Stimulated activated CD8-positive, alpha-beta memory T cell treated with anti-CD3 and anti-CD28 coated beads, Interleukin-7, amount 100 ng/mL, for 4 hours (primary cell): ENCODE results near the gene SRSF9.
"Not testable (repeated sequence)": the region's sequence is repeated elsewhere in the genome, so short reads cannot be mapped to it uniquely, and the experiment has no call there.

Experiments used
- DNase-seq, 2 donors: peaks; one replicate each; pipeline ENCODE4 v3.0.0-alpha.2; 2020; ENCODE audit warnings: low read depth in 2 of 2

Gene SRSF9

DNA sequence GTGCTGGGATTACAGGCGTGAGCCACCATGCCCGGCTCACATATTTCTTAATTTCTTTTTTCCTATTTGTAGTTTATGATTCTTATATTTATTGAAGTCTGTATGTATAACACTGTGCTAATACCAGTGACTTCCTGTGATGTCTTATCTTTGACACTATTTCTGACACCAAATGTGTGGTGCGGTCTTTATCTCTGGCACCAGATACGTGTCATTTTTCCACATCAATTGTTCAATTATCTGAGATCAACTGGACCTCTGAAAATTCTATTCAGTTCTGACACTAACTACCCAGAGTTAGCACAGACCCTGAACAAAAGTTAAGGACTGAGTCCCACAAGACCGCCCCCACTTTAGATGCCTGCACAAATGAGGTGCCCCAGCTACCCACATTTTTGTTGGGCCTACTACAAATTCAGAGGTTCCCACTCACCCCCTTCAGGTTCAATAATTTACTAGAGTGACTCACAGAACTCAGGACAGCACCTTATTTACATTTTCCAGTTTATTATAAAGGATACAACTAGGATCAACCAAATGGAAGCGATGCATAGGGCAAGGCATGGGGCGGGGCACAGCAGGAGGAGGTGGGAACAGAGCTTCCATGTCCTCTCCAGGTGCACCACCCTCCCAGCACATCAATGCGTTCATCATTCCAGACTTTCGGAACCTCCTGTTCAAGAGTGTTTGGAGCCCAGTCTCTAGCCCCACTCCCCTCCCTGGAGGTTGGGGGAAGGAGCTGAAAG lies 11.6 kb upstream of the SRSF9 start:
- peak in 1 of 2 donors; percentile 5 for DNase-seq

DNA sequence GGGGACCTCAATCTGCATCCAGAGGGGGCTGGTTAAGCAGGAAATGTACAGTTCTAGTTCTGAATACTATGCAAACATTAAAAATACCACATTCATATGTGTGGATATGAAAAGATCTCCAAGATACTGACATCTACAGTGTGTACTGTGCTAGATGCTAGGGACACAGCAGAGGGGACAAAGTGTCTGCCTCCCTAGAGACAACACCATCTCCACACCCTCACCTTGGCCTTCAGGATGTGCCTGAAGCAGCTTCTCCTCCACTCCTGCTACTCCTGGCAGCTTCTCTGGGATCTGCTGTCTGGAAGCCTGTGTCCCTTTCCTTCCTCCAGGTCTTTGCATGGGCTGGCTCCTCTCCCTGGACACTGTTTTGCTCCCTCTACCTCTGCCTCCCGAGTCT lies 10.7 kb upstream of the SRSF9 start:
- DNase-seq: no peak

DNA sequence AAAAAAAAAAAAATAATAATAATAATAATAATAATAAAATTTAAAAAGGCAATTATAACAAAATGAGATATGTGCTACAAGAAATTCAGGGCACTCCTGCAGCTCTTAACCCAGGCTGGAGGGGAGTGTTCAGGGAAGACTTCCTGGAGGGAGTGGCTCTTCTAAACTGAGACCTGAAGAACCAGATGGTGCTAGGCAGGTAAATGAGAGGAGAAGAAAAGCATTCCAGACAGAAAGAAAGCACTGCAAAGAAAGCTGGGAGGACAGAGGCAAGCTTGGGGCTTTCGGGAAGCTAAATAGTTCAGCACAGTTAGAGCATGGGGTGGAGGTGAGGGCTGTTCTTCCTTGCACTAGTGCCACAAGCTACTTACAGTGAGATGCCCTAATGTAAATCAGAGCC lies 9.9 kb upstream of the SRSF9 start:
- no peak for DNase-seq

DNA sequence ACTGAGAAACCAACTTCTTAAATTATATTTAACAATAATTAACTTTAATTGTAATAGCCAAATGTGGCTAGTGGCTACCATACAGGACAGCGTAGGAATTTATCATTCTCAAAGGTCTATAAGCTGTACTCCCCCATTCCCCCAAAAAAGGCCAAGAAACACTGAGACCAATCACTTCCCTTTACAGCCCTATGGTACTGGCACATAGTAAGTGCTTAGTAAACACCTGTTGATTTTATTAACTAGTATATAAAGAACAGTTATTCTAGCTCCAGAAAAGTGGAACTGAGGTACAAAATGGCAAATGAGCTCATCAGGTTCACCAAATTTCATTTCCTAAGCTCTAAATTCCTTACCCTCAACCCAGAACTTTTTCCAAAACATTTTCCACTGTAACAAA lies 6.1 kb upstream of the SRSF9 start:
- DNase-seq: no peak

DNA sequence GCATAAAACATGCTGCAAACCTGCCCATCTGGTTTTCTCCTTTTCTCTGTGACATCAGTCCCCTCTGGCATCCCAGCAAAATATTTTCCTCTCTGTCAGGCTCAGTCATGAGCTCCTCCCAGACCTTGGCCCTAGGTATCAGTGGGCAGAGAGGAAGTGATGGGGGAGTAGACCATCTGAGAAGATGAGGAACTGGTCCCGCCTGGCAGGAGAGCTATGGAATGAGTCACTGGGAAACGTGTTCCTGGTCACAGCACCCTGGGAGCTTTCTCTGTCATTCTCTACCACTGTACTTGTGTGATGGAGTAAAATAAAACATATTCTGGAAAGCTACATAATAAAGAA lies 5.0 kb upstream of the SRSF9 start:
- no peak for DNase-seq

DNA sequence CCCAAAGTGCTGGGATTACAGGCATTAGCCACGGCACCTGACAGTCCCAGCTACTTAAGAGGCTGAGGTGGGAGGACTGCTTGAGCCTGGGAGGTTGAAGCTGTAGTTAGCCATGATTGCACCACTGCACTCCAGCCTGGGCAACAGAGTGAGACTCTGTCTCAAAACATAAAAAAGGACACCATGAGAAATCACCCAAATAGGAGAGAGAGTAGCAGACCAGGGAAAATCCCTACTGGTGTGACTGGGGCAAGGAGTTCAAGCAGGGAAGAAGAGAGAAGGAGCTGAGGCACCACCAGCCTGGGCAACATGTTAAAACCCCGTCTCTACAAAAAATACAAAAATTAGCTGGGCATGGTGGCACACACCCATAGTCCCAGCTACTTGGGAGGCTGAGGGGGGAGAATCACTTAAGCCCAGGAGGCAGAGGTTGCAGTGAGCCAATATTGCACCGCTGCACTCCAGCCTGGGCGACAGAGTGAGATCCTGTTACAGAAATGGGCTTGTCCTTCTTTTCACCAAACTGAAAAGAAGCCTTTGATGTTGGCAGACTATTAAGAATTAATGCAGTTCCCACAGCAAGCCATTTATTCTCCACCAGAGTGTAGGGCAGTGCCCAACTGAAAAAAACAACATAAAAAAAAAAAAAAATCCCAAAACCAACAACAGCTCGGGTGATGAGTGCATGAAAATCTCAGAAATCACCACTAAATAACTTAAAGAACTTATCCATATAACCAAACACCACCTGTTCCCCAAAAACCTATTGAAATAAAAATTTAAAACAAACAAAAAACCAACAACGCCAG lies 4.5 kb upstream of the SRSF9 start:
- DNase-seq: no peak

DNA sequence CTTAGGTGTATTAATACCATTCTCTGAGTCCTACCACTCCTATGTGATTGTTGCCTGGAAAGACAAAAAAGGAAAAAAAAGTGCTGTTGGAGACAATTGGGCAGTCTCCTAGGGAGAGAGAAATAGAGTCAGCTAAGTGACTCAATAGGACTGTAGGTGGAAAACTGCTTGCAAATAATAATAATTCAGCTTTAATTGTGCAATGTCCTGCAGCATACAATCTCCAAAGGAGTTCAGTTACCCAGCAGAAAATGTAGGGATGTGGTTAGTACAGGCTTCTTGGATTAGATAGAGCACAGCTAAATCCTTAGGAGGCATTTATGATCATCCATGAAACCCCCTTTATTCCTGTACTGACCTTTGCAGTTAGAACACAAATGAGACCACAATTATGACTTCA lies 3.0 kb upstream of the SRSF9 start:
- no peak for DNase-seq

DNA sequence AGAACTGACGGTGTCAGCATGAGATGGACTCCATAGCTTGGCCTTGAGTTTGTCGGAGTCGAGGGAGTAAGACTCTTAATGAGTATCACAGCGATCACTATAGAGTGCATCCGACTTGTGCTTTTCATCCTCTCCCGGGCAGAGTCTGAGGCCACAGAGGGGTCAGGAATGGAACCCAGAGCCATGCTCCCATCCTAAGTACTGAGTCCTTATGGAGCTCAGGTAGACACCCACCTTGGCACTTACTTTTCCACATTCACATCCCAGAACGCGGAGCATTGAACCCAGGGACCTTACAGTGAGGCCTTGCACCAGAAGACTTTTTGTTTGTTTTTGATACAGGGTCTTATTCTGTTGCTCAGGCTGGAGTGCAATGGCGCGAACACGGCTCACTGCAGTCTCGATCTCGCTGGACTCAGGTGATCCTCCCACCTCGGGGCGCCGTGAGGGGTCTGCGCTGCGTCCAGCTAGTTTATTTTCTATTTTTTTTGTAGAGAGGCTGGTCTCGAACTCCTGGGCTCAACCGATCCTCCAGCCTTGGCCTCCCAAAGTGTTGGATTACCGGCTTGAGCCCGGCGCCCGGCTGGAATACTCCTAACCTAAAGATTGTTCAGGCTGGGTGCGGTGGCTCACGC lies 719 bp upstream of the SRSF9 start:
- DNase-seq: no peak

DNA sequence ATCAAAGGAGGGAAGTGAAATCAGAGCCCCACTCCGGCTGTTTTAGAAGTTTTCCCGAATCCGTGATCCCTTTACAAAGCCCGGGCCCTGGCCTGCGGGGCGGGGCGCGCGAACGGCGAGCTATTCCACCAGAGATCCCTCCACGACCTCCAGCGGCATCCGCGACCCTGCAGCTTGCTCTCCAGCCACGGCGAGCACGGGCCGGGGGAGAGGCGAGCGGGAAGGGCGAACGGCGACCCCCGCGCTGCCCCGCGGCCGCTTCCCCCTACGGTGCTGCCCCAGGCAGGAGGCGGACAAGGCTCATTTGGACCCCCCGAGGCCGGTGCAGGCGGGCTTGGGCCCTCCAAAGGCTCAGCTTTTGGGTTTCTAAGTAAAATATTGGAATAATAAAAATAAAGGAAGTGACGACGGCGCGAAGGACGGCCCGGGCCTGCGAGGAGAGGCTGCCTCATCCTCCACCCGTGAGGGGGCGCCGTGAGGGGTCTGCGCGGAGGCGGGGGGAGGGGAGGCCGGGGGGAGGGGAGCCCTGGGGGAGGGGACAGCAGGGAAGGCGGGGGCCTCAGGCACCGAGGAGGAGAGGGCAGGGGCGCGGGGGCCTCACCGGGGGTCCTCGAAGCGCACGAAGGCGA lies 613 bp downstream of the SRSF9 start:
- peak; percentile 28 to 53 for DNase-seq

DNA sequence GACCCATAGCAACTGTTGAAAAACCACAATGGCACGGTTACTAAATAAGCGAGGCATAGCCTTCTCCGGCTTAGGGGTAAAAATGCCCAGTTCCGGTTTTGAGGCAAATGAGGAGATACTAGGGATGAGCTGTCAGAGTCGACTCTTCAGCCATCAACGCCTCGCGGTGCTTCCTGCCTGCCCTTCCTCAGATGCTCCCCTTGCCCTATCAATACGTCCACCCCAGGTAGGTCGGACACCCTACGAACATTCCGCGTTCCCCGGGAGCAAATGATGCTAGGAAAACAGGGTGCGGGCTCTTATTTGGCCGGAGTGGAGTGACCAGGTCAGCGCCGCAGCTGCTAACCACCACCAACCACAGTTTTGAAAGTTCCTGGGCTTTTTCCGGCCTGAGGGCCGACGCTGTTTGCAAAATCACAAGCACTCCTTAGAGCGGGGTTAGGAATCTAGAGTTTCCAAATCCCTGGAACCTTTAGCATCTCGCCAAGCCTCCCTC lies 1.2 kb downstream of the SRSF9 start:
- peak in 1 of 2 donors; percentile 0 for DNase-seq

DNA sequence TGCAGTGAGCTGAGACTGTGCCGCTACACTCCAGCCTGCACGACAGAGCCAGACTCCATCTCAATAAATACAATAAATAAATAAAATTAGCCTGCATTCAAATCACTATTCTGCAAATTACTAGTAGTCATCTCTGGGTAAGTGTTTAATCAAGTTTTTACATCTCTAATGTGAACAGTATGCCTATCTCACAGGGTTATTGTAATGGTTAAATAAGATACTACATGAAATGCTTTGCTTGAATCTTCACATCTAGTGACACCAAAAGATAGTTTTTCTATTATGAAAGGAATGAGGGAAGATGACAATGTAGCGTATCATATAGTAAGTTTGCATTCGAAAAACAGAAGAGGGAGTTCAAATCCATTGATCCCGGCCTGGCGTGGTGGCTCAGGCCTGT lies 2.1 kb downstream of the SRSF9 start:
- DNase-seq: no peak

DNA sequence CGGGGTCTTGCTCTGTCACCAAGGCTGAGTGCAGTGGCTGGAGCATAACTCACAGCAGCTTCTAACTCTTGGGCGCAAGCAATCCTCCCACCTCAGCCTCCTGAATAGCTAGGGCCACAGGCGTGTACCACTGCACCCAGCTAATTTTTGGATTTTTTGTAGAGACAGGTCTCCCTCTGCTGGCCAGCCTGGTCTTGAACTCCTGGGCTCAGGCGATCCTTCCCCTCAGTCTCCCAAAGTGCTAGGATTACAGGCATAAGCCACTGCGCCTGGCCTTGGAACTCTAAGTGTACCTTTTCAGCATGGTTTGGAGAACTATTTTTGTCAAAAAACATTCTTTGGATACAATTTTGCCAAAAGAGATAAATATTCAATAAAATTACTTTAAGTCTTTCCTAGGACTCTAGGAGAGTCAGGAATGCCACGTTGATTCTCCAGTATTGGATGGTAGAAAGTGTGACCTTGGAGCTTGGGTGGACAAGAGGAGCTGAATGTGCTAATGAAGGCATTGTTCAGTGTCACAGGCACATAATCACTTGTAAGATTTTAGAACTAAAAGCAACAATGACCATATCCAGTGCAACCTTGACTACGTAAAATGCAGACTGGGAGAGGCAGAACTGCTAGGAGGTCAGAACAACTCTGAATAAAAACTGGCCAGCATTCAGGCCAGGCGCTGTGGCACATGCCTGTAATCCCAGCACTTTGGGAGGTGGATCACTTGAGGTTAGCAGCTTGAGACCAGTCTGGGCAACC lies 2.8 kb downstream of the SRSF9 start:
- DNase-seq: peak in 1 of 2 donors; percentile 30

DNA sequence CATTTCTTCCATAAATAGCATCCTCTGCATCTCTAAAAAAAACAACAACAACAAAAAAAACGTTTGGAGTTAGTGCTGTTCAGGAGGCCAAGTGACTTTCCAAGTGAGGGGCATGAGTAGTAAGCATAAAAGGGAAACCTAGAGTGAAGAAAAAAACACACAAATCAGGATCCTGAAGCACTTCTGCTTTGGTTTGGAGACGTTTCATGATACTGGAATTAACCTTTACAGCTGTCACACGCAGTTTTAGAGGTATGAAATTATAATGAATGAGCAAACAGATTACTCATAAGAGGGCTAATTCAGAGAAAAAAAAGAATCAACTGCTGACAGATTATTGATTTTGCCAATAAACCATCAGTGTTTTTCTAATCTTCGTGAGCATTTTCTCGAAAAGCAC lies 3.8 kb downstream of the SRSF9 start:
- no peak for DNase-seq

DNA sequence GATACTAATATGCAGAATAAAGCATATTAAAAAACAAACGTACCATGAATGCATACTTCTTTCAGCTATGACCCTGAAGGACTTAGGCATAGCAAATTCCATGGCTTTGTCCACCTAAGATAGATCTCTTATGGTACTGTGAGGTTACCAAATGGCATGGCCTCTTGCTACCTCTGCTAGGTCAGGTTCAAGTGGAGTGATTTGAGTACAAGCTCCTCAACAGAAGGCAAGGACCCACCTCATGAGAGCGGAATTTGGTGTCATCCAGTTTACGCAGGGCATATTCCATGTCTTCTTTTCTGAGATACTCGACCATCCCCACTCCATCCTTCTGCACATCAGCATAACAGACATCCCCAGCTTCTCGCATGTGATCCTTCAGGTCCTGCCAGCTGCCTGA lies 5.8 kb downstream of the SRSF9 start:
- DNase-seq: no peak

DNA sequence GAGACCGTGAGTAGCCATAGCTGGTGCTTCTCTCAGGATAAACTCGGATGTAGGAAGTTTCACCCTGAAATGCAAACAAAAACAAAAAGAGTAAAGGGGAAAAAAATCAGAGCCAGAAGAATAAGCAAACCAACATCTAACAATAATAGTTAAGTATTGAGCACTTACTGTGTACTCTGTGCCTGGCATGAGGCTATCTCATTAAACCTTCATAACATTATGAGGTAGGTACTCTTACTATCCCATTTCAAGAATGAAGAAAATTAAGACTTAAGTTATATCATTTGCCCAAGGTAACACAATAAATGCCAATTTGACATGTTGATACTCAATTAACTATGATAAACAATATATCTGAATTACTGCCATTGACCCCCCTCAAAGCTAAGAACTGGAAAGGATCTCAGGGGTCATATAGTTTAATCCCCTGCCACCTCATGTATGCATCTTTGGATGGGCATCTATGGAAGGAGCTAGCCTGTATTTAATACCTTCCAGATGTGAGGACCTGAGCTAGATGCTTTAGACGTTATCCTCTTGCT lies 7.4 kb downstream of the SRSF9 start:
- DNase-seq: no peak

DNA sequence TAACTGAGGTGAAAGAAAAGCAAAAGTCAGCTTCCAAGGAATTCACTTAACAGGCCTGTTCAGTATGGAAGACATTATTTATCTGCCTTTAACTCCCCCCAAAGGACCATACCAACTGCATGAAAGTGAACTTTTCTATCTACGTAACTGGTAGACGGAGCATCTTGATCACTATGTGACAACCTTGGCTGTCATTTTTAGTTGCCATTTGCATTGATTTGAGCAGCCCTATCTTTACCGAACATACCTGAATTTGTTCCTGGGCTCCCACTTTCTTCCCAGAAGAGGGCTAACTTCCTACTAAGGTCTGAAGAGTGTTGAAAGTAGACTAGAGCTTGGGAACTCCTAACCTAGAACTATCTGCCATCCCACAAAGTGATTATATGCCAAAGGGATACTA lies 9.4 kb downstream of the SRSF9 start:
- no peak for DNase-seq

DNA sequence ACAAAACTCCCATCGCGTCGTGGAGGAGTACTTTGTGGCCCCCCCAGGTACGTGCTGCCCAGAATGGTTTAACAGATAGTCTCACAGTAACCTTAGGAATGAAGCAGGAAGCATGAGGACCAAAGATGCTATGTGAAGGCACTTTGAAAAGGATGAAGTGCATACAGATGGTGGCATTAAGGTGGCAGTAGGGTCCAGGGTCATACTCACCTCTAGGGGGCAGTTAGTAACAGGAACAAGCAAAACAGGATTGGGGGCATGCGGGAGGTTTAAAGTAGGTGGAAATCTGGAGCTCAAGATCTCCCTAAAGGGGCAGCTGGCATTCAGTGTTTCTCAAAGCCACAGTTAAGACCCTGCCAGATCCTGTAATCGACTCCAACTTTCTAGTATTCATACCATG lies 12.4 kb downstream of the SRSF9 start:
- no peak for DNase-seq

DNA sequence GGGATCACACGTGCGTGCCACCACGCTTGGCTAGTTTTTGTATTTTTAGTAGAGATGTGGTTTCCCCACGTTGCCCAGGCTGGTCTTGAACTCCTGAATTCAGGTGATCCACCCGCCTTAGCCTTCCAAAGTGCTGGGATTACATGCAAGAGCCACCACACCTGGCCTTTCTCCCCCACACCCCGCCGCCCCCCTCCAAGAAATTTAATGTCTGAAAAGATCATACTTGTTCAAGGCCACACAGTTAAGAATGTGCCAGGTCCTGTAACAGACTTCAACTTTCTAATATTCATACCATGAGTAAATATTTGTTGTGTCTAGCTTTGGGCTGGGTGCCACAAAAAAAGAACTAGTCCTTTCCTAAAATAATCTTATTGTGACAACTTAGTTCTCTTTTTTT lies 14.2 kb downstream of the SRSF9 start:
- no peak for DNase-seq

DNA sequence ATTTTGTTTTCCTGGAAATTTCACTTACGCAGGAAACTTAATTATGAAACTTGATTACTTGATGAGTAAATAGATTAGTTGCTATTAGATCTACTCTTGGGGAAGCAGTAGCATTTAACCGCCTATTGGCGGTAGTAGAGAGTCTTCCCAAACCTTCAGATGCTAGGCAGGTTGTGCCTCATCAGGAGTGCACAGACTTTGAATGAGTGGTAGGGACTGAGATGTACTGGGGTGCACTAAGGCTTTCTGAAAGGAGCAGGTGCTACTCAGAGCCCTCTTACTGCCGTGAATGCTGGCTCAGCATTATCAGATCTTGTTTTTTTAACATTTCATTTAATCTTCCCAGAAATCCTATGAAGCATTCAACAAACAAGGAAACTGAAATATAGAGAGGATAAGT lies 15.6 kb downstream of the SRSF9 start:
- no peak for DNase-seq

DNA sequence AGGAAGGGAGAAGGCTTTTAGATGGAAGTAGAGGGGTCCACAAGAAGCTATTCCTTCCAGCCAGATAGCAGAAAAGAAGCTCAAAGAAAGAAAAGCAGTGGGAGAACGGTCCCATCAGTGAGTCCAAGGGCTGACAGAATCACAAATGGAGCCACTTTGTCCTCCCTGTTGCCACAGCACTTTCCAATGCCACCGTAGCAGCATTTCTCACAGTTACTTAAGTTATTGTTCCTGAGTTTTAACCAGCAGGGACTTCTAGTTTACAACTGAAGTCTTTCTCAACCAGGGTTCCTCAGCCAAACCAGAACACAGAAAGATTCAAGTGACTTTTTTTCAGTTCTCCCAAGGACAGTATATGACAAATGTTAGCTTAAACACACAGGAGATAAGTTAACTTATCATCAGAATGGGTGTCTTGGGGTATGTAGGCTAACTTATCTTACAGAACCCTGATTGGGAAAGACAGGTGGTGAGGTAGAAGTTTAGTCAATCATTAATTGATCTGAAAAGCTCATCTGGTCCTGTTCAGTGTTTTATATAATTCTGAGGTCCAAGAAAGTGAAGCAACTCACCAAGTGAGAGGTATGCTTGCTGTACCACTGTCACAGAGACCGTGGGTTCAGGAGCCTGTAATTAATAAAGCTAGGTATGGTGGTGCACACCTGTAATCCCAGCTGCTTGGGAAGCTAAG lies 16.3 kb downstream of the SRSF9 start:
- no peak for DNase-seq

DNA sequence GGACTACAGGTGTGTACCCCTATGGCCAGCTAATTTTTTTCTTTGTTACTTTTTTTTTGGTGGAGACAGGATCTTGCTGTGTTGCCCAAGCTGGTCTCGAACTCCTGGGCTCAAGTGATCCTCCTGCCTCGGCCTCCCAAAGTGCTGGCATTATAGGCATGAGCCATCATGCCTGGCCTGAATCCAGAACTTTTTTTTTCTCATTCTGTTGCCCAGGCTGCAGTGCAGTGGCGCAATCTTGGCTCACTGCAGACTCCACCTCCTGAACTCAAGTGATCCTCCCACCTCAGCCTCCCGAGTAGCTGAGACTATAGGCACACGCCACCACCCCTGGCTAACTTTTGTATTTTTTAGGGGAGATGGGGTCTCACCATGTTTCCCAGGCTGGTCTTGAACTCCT lies 17.0 kb downstream of the SRSF9 start:
- DNase-seq: not testable (repeated sequence)
